GM19324 (cell line): Measurements from ENCODE around the gene VPS39.

Experiments used
- ATAC-seq: cut with Tn5 transposase; IDR thresholded peaks from one replicate; pipeline ENCODE4 v1.9.1; 2021; ENCODE audit warnings: mild to moderate bottlenecking, moderate library complexity; ENCODE audit not compliant: unreplicated experiment, low FRiP score

VPS39 gene

GRCh38 chr15:42160136-42160535, 48.0 kb downstream of the VPS39 start:
- ATAC-seq: no peak

- no peak for ATAC-seq
These were observed 48.6 kb downstream of the VPS39 start for GRCh38 chr15:42159381-42160015.

GRCh38 chr15:42158941-42159340, 49.2 kb downstream of the VPS39 start:
- ATAC-seq: no peak

- ATAC-seq: no peak
These were observed 49.9 kb downstream of the VPS39 start for GRCh38 chr15:42157981-42158765.

GRCh38 chr15:42157381-42157780, 50.7 kb downstream of the VPS39 start:
- ATAC-seq: no peak

- no peak for ATAC-seq
These were observed 51.7 kb downstream of the VPS39 start, which contains the start of gene PLA2G4F for GRCh38 chr15:42156243-42156922. TSS of gene PLA2G4F (minus strand) at chr15:42156636. CDS start at chr15:42156549, 87 bp downstream.

GRCh38 chr15:42155546-42156242, 52.4 kb downstream of the VPS39 start:
- no peak for ATAC-seq

- no peak for ATAC-seq
These were observed 53.1 kb downstream of the VPS39 start for GRCh38 chr15:42154956-42155355.

- ATAC-seq: no peak
These were observed 53.7 kb downstream of the VPS39 start for GRCh38 chr15:42154212-42154941.

GRCh38 chr15:42153874-42154211, 54.3 kb downstream of the VPS39 start:
- no peak for ATAC-seq

GRCh38 chr15:42152921-42153698, 55.0 kb downstream of the VPS39 start:
- no peak for ATAC-seq

- ATAC-seq: no peak
These were observed 55.7 kb downstream of the VPS39 start for GRCh38 chr15:42152196-42152920.

GRCh38 chr15:42151736-42152135, 56.4 kb downstream of the VPS39 start:
- ATAC-seq: no peak

- ATAC-seq: no peak
These were observed 57.0 kb downstream of the VPS39 start for GRCh38 chr15:42151141-42151561.

GRCh38 chr15:42150219-42150970, 57.7 kb downstream of the VPS39 start:
- no peak for ATAC-seq

- ATAC-seq: no peak
These were observed 58.4 kb downstream of the VPS39 start for GRCh38 chr15:42149493-42150218.

- ATAC-seq: no peak
These were observed 59.2 kb downstream of the VPS39 start for GRCh38 chr15:42148808-42149492.
